ENCODE results near the gene ACBD5.
A peak's percentile ranks its signal among the peaks of the same experiment; 100 is the strongest.
"Not testable (repeated sequence)": the region's sequence is repeated elsewhere in the genome, so short reads cannot be mapped to it uniquely, and the experiment has no call there.

Gene ACBD5, protein sequence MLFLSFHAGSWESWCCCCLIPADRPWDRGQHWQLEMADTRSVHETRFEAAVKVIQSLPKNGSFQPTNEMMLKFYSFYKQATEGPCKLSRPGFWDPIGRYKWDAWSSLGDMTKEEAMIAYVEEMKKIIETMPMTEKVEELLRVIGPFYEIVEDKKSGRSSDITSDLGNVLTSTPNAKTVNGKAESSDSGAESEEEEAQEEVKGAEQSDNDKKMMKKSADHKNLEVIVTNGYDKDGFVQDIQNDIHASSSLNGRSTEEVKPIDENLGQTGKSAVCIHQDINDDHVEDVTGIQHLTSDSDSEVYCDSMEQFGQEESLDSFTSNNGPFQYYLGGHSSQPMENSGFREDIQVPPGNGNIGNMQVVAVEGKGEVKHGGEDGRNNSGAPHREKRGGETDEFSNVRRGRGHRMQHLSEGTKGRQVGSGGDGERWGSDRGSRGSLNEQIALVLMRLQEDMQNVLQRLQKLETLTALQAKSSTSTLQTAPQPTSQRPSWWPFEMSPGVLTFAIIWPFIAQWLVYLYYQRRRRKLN

DNA sequence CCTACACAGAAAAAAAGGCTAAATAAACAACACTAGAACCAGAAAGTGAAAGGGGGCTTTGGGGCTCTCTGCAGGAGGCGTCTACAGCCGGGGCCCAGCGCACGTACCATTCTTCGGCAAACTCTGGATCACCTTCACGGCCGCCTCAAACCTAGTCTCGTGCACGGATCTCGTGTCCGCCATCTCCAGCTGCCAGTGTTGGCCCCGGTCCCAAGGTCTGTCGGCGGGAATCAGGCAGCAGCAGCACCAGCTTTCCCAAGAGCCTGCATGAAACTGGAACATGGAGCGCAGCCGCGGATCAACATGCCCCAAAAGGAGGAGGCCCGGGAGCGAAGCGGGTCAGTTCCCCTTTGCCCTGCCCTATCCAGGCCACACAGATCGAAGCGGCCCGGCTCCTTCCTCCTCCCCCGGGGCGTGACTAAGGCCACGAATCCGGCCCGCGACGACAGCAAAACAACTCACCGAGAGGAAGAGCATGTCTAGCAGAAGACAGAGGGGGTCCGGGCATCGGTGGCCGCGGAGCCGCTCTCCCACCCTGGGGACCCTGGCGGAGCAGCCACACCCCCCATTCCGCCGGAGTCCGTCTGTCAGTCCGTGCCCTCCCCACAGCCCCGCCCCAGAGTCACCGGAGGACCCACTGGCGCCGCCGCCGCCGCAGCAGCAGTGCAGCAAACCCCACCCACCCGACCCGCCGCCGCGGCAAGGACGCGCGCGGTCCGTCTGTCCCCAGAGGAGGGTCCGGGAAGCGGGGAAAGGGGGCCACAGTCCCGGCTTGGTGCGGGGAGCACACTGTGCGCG is at the start of gene ACBD5:
Gene ACBD5 (minus strand): TSS at position 586 of the 798 bp plus-strand sequence. CDS start 109 bp downstream, at position 477.
- DNase-seq (ENCODE audit: low read depth in 2 of 2) = peak; percentile 43 to 65

DNA sequence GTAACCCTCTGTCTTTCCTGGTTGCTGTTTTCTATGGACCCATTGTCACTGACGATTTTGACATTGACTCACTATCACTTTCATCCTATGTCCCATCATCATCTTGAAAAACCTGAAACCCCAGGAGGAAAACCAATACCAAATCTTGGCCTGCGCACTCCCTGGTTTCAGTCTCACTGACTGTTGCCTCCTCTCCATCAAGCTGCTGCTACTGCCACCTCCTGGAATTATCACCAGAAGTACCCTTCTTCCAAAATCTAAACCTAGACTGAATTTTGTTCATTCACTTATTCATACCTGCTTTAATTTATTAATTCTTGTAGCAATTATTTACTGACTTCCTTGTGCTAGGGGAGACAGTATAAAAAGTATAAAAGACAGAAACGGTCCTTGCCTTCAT is 44.5 kb upstream of the ACBD5 start:
- no peak for DNase-seq (ENCODE audit: low read depth in 2 of 2)

DNA sequence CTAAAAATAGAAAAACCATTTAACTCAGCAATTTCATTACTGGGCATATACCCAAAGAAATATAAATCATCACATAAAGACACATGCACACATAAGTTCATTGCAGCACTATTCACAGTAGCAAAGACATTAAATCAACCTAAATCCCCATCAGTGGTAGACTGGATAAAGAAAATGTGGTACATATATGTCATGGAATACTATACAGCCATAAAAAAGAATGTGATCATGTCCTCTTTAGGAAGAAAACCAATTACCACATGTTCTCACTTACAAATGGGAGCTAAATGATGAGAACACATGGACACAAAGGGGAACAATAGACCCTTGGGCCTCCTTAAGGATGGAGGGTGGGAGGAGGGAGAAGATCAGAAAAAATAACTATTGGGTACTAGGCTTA is 36.0 kb upstream of the ACBD5 start:
- DNase-seq (ENCODE audit: low read depth in 2 of 2) = no peak

- DNase-seq (ENCODE audit: low read depth in 2 of 2) = not testable (repeated sequence)
Observed at GRCh38 chr10:27266025-27266424, 25.4 kb upstream of the ACBD5 start.

GRCh38 chr10:27262788-27263187 is 22.2 kb upstream of the ACBD5 start:
- not testable (repeated sequence) for DNase-seq (ENCODE audit: low read depth in 2 of 2)

DNA sequence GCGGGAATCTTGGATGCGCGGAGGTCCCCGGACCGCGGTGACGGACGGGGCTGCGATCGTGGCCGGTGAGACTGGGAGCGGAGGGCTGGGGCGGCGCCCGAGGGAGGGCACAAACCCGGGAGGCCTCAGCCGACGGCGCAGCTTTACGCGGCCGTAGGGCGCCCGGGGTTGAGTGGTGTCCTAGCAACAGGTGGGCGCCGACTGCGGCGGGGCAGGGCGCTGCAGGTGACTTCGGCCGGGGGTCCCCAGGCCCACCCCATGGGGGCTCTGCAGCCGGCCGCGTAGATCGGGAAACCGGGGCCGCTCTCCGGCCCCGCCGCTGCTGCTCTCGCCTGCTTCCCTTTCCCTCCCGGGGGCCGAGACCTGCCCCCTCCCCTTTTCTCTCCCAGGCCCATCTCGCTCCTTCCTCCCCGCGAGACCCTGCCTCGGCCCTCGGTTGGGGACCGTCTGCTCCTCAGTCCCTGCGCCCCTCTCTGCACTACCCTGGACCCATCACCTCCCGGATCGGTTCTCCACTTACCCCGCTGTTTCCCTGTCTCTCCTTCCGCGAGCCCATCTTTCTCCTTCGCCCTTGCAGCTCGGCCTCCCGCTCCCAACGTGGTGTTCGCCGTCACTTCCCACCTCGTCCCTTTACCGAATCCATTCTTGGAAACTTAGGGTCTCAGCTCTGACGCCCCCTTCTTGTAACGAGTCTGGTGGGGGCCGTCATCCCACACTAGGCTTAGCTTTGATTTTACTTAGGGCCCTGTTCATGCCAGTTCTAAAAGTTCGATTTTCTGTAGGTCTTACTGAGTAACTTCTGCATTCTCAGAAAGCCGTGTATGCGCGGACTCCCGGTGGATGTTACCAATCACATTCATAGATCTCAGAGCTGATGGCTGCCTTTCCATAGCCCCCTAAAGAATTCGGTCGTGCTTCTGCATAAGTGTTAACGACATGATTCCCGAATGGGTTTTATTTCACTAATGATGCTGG is 18.5 kb upstream of the ACBD5 start:
- no peak for DNase-seq (ENCODE audit: low read depth in 2 of 2)

- DNase-seq (ENCODE audit: low read depth in 2 of 2) = no peak
Observed at GRCh38 chr10:27258492-27258837, 17.9 kb upstream of the ACBD5 start.

- DNase-seq (ENCODE audit: low read depth in 2 of 2) = no peak
Observed at GRCh38 chr10:27256299-27257189, 15.9 kb upstream of the ACBD5 start.

DNA sequence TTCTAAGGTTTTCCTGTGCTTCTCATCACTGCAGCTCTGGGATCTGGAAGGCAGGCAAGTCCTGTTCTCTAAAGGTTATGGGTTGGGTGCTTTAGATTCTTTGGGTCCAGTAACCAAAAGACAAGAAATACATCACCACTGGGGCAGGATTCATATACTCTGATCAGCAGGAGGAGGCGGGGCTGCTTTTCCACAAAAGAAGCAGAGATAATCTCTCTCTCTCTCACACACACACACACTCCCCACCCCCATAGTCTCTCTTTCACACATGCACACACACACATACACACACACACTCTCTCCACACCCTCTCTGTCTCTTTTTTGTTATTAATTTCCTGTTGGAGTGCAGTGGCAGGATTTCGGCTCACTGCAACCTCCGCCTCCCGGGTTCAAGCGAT is 13.0 kb upstream of the ACBD5 start:
- DNase-seq (ENCODE audit: low read depth in 2 of 2) = no peak

DNA sequence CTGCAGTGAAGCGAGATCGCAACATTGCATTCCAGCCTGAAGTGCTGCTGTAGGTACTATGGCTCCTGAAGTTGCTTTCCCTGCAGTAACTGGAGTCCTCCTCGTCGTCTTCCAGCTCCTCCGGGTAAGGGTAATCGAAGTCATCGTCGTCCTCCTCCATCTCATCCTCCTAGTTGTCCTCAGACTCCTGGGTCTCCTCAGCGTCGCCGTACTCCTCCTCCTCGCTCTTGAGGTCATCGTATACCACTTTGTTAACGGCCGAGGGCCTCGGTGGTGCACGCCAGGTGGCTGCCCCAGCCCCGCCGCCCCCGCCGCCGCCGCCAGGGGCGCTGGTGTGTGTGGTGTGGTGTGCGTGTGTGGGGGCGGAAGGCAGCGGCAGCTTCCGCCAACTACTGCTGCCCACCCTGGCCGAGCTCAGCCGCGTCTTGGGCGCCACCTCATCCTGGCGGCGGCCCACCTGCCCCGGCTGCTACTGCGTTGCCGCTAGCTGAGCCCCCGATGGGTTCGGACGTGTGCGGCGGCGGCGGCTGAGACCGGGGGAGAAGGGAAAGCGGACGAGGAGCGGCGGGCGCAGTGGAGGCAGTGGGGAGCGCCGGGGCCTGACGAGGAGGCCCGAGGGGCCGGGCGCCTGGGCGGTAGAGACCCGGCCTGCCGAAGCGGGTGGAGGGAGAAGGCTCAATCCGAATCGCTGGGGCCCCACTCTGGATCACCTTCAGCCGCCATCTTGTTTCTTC is 11.8 kb upstream of the ACBD5 start:
- peak; percentile 56 to 66 for DNase-seq (ENCODE audit: low read depth in 2 of 2)

DNA sequence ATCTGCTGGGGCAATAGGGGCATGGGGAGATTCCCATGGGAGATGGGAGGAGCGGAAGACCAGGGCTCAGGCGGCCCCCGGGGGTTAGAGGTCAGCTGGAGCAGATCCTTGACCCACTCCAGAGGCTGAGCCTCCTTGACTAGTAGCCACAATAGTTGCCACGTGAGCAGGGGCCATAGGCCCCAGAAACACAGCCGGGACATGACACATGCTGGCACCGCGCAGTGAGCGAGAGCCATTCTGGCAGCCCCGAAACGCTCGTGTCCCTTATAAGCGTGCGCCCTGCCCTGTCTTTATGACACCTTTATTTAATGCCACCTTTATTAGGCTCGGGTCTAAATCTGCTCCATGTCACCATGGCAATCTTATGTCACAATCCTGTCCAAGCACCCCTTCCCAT is 11.0 kb upstream of the ACBD5 start:
- no peak for DNase-seq (ENCODE audit: low read depth in 2 of 2)

DNA sequence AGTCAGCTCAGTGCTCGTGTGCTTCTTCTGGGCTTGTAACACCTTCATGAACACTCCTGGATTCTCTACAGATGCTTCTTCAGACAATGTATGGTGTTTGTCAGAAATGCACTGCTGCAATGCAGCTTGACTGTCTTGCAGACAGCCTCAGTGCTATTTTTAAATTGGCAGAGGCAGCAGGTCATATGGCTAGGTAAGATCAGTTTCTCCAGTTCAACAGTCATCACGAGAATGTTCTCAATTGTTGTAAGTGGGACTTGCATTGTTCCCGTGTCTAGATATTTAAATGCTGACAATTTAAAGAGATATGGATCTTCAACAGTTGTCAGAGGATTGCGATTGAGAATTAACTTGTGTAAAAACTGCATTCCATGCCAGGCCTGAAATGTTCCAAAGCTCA is 7.6 kb upstream of the ACBD5 start:
- no peak for DNase-seq (ENCODE audit: low read depth in 2 of 2)

- DNase-seq (ENCODE audit: low read depth in 2 of 2) = no peak
Observed at GRCh38 chr10:27247441-27247840, 6.8 kb upstream of the ACBD5 start.

- DNase-seq (ENCODE audit: low read depth in 2 of 2) = no peak
Observed at GRCh38 chr10:27247006-27247405, 6.4 kb upstream of the ACBD5 start.

DNA sequence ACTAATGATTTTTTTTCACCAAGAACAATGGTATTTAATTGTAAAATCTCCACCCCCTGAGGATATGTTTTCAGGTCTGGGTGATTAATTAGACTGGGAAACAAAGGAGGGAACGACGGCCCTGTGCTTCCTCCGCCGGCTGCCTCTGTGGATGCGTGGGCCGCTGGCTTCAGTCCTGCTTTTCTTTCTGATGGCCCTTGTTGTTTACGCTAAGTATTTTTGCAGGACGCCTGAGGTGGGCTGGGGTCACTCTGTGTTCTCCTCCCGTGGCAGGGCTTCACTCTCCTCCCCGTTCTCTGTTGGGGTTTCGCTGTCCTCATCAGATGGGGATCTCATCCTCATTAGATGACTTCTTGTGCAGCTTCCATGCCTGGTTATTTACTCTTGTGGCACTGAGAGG is 5.2 kb upstream of the ACBD5 start:
- no peak for DNase-seq (ENCODE audit: low read depth in 2 of 2)

GRCh38 chr10:27244976-27245375 is 4.4 kb upstream of the ACBD5 start:
- DNase-seq (ENCODE audit: low read depth in 2 of 2) = no peak

DNA sequence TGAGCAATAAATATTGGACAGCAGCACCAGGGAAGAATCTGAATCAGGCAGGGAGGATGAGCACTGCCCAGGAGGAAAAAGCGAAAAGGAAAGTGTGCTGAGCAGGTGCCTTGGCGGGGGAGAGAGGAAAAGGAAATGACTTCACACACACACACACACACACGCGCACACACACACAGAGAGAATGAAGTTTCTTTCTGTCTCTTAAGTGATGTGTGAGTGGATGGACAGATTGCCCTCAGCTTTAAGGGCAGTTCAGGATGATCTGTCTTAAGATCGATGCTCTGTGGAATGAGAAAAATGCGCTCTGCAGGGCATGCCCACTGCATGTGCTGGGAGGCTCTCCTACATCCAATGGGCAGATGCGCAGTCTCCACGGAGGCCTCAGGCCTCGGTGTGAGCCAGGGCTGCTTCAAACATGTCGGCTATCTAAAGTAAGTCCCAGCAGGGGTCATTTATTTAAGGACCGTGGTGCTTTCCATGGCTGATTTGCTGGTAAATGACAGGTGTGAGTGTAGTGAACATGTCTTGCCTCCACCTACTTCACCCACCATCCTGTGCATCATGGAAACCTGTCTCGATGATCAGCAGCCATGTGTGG is 2.5 kb upstream of the ACBD5 start:
- DNase-seq (ENCODE audit: low read depth in 2 of 2) = peak in 1 of 2 donors; percentile 58

- DNase-seq (ENCODE audit: low read depth in 2 of 2) = no peak
Observed at GRCh38 chr10:27242473-27242950, 1.9 kb upstream of the ACBD5 start.

Data from stimulated activated CD8-positive, alpha-beta memory T cell treated with anti-CD3 and anti-CD28 coated beads, Interleukin-2, amount 100 ng/mL, for 1 hour (primary cell).